Osteocyte (in vitro differentiated cells): ENCODE results near the gene EMSY. TPM values are rescaled to one million over a fixed set of nuclear protein-coding genes. Genes with fewer than 3 reads are reported as not detected.

Source experiments
- DNase-seq: peaks from one replicate; pipeline ENCODE4 v3.0.0; 2021; ENCODE audit warnings: mixed read lengths; ENCODE audit not compliant: unreplicated experiment; ENCODE audit errors: extremely low spot score
- H3K27ac Mint-ChIP-seq: one replicate; pipeline ENCODE4 v1.8.0; 2021; ENCODE audit warnings: mild to moderate bottlenecking, mixed read lengths; ENCODE audit not compliant: unreplicated experiment
- H3K27me3 Mint-ChIP-seq: one replicate; pipeline ENCODE4 v1.8.0; 2021; ENCODE audit warnings: mixed read lengths; ENCODE audit not compliant: unreplicated experiment
- H3K36me3 Mint-ChIP-seq: one replicate; pipeline ENCODE4 v1.8.0; 2021; ENCODE audit warnings: mixed read lengths; ENCODE audit not compliant: unreplicated experiment
- H3K4me1 Mint-ChIP-seq: one replicate; pipeline ENCODE4 v1.8.0; 2021; ENCODE audit warnings: mixed read lengths; ENCODE audit not compliant: unreplicated experiment
- H3K4me3 Mint-ChIP-seq: one replicate; pipeline ENCODE4 v1.8.0; 2021; ENCODE audit warnings: mild to moderate bottlenecking, moderate library complexity, mixed read lengths; ENCODE audit not compliant: unreplicated experiment
- H3K9me3 Mint-ChIP-seq: one replicate; pipeline ENCODE4 v1.8.0; 2021; ENCODE audit warnings: mixed read lengths; ENCODE audit not compliant: unreplicated experiment
- CTCF ChIP-seq: fragments of 200-600 bp; sonication (generic); IDR thresholded peaks from 2 replicates; pipeline ENCODE4 v1.5.0; 2021; ENCODE audit warnings: antibody characterized with exemption, mild to moderate bottlenecking, moderate library complexity
- total RNA-seq: library from RNA; stranded (reverse); gene quantifications from 2 replicates; pipeline ENCODE4 v1.2.1, GENCODE V29; 2021

EMSY gene
- total RNA-seq, 1 donor from 2014 or later, result 23.8 TPM

- no peaks in the 10 kb centered on the region for H3K9me3 Mint-ChIP-seq
- DNase-seq, result no peak
- H3K27me3 Mint-ChIP-seq, result no peaks in the 10 kb centered on the region
- H3K4me3 Mint-ChIP-seq, result no peak overlapping the region
- H3K27ac Mint-ChIP-seq, result peak overlapping the region; percentile 91
- peaks cover 21% of the 10 kb centered on the region for H3K4me1 Mint-ChIP-seq
- no peaks in the 10 kb centered on the region for H3K36me3 Mint-ChIP-seq
- no peak for TF ChIP-seq CTCF
These were observed 143.1 kb downstream of the EMSY start for GRCh38 chr11:76587820-76588454.

GRCh38 chr11:76588455-76589325 is 143.9 kb downstream of the EMSY start:
- H3K27ac Mint-ChIP-seq, result peak overlapping the region; percentile 91
- no peak overlapping the region for H3K4me3 Mint-ChIP-seq
- H3K36me3 Mint-ChIP-seq, result no peaks in the 10 kb centered on the region
- H3K4me1 Mint-ChIP-seq, result peaks cover 21% of the 10 kb centered on the region
- no peaks in the 10 kb centered on the region for H3K27me3 Mint-ChIP-seq
- no peak for DNase-seq
- no peak for TF ChIP-seq CTCF
- H3K9me3 Mint-ChIP-seq, result no peaks in the 10 kb centered on the region

GRCh38 chr11:76589477-76589876 is 144.7 kb downstream of the EMSY start:
- Mint-ChIP-seq H3K36me3 (no peaks in the 10 kb centered on the region), H3K4me1 (peaks cover 21% of the 10 kb centered on the region), H3K27ac (peak overlapping the region; percentile 91)

GRCh38 chr11:76589964-76590950 is 145.4 kb downstream of the EMSY start:
- no peak overlapping the region for H3K4me3 Mint-ChIP-seq
- DNase-seq, result no peak
- no peaks in the 10 kb centered on the region for H3K9me3 Mint-ChIP-seq
- TF ChIP-seq CTCF, result no peak
- H3K36me3 Mint-ChIP-seq, result no peaks in the 10 kb centered on the region
- H3K27me3 Mint-ChIP-seq, result no peaks in the 10 kb centered on the region
- peaks cover 21% of the 10 kb centered on the region for H3K4me1 Mint-ChIP-seq
- H3K27ac Mint-ChIP-seq, result no peak overlapping the region

More at GRCh38 chr11:76589477-76589876, 144.7 kb downstream of the EMSY start:
- H3K9me3 Mint-ChIP-seq, result no peaks in the 10 kb centered on the region
- TF ChIP-seq CTCF, result no peak
- no peak for DNase-seq
- no peaks in the 10 kb centered on the region for H3K27me3 Mint-ChIP-seq
- H3K4me3 Mint-ChIP-seq, result no peak overlapping the region
